Skeletal muscle satellite cell (primary cell): Measurements from ENCODE around the gene GPC5.

Source experiments
- H3K27me3 ChIP-seq: 2 replicates; pipeline ENCODE4 v1.7.0; 2013; ENCODE audit warnings: low read length; ENCODE audit not compliant: control insufficient read depth, insufficient read depth
- H3K36me3 ChIP-seq: 2 replicates; pipeline ENCODE4 v1.7.0; 2013; ENCODE audit warnings: mild to moderate bottlenecking, control low read depth, low read length; ENCODE audit not compliant: insufficient read depth
- H3K4me1 ChIP-seq: 2 replicates; pipeline ENCODE4 v1.7.0; 2013; ENCODE audit warnings: low read length; ENCODE audit not compliant: control insufficient read depth, insufficient read depth
- H3K4me2 ChIP-seq: 2 replicates; pipeline ENCODE4 v1.7.0; 2013; ENCODE audit warnings: mild to moderate bottlenecking, low read length
- H3K4me3 ChIP-seq: 2 replicates; pipeline ENCODE4 v1.7.0; 2013; ENCODE audit warnings: low read length
- H3K9ac ChIP-seq: 2 replicates; pipeline ENCODE4 v1.7.0; 2013; ENCODE audit warnings: mild to moderate bottlenecking, low read depth, low read length, moderate library complexity
- H3K9me3 ChIP-seq: replicated peaks from 2 replicates; pipeline ENCODE4 v1.7.0; 2013; ENCODE audit warnings: mild to moderate bottlenecking, control low read depth, low read length

Gene GPC5

DNA sequence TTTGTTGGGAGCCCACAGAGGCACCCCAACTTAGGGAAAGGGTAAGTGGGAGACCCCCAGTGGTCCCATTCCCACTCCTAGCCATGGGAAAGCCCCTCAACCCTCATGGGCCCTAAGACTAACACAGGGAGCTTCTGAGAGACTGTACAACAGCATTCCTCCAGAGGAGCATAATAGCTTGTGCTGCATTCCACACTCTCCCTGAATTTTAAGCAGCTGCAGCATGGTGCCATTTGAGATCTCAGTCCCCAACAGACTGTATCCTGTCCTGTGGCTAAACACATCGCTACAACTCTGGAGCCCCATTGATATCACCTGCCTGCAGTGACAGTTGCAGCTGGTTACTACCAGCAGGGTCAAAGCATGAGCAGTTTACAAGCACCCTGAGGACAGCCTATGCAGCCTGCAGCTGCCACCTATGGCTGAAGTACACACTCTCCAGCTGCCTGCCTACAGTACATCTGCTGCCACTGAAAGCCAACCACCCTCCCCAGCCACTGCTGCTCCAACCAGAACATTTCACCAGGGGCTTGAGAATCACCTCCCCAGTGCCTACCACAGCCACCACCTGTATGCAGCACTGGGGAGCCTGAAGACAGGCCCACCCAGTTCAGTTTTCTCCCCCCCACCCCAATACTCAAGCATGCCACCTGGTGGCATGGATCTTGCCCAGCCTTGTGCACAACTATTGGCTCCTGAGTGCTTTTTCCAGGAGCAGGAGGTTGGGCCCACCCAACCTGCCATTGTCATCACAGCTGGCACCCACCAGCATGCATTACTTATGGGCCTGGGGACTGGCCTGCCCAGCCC is 557.3 kb downstream of the GPC5 start:
- Histone ChIP-seq H3K4me2 (no peak overlapping the region), H3K36me3 (no peaks in the 10 kb centered on the region)

DNA sequence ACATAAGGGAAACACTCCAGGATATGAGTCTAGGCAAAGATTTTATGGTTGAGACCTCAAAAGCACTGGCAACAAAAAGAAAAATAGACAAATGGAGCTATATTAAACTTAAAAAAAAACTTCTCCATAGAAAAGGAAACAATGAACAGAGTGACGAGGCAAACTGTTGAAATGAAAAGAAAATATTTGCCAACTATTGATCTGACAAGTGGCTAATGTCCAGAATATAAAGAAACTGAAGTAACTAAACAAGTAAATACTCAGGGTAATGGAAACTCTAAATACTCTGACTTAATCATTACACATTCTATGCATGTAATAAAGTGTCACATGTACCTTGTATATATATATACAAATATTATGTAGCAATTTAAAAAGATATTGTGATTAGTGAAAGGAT is 562.5 kb downstream of the GPC5 start:
- H3K4me2 ChIP-seq: no peak overlapping the region
- H3K9me3 ChIP-seq: no peaks in the 10 kb centered on the region
- H3K9ac ChIP-seq: no peak overlapping the region
- no peaks in the 10 kb centered on the region for H3K36me3 ChIP-seq
- H3K27me3 ChIP-seq: no peaks in the 10 kb centered on the region
- no peaks in the 10 kb centered on the region for H3K4me1 ChIP-seq
- H3K4me3 ChIP-seq: no peak overlapping the region

More for the DNA sequence above, 557.3 kb downstream of the GPC5 start:
- no peaks in the 10 kb centered on the region for H3K9me3 ChIP-seq
- no peak overlapping the region for H3K4me3 ChIP-seq
- no peak overlapping the region for H3K9ac ChIP-seq
- no peaks in the 10 kb centered on the region for H3K27me3 ChIP-seq
- H3K4me1 ChIP-seq: no peaks in the 10 kb centered on the region

DNA sequence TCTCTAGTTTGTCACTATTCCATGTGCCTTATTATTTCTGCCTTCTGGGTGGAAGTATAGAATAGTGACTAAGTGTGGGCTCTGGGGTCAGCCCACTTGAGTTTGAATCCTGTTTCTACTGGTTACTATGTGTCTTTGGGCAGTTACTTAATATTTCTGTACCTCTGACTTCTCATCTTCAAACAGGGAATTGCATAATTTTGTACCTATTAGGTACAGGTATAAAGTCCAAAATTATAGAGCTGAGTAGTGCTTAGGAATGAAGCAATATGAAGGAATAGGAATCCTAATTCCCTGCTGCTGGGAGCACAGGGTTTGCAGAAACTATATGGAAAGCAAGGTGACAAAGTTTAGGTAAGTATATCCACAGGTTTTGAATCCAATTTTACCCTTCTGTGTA is 564.5 kb downstream of the GPC5 start:
- Histone ChIP-seq H3K9me3 (no peaks in the 10 kb centered on the region), H3K36me3 (no peaks in the 10 kb centered on the region), H3K4me2 (no peak overlapping the region), H3K4me3 (no peak overlapping the region), H3K4me1 (no peaks in the 10 kb centered on the region), H3K27me3 (no peaks in the 10 kb centered on the region), H3K9ac (no peak overlapping the region)

DNA sequence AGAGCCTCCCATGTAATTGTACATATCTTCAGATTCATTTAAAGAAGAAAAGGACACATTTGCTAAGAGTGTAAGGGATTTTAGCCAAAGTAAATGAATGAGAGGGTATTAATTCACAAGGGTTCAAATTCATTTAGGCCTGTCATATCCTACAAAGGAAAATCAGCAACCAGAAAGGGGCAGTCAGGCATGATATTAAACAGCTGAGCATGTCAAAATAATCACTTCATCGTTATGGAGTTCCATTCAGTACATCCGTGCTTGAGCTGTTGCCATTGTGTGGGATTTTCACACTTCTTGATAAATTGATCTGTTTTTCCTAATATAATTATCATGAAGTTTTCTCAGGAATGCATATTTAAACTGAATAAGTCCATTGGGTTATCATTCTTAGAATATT is 567.1 kb downstream of the GPC5 start:
- H3K27me3 ChIP-seq: no peaks in the 10 kb centered on the region
- H3K9ac ChIP-seq: no peak overlapping the region
- no peak overlapping the region for H3K4me2 ChIP-seq
- H3K4me1 ChIP-seq: no peaks in the 10 kb centered on the region
- no peaks in the 10 kb centered on the region for H3K36me3 ChIP-seq
- H3K4me3 ChIP-seq: no peak overlapping the region
- H3K9me3 ChIP-seq: no peaks in the 10 kb centered on the region

DNA sequence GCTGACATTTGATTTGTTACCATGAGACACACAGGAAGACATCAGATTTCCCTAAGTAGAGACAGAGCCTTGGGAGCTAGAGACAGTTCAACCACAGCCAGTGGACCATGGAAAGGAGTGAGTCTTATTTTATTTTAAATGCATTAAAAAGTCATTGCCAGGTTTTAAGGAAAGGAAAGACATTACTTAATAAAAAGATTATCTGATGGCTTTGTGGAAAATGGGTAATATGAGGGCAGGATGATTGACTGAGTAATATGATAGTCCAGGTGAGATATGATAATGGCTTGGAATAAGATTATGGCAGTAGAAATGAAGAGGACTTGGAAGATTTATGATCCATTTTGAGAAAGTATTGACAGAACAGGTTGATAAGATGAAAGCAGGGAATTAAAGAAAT is 580.1 kb downstream of the GPC5 start:
- no peaks in the 10 kb centered on the region for H3K36me3 ChIP-seq
- H3K9ac ChIP-seq: no peak overlapping the region
- H3K27me3 ChIP-seq: no peaks in the 10 kb centered on the region
- H3K4me3 ChIP-seq: no peak overlapping the region
- no peaks in the 10 kb centered on the region for H3K4me1 ChIP-seq
- H3K9me3 ChIP-seq: no peaks in the 10 kb centered on the region
- no peak overlapping the region for H3K4me2 ChIP-seq

DNA sequence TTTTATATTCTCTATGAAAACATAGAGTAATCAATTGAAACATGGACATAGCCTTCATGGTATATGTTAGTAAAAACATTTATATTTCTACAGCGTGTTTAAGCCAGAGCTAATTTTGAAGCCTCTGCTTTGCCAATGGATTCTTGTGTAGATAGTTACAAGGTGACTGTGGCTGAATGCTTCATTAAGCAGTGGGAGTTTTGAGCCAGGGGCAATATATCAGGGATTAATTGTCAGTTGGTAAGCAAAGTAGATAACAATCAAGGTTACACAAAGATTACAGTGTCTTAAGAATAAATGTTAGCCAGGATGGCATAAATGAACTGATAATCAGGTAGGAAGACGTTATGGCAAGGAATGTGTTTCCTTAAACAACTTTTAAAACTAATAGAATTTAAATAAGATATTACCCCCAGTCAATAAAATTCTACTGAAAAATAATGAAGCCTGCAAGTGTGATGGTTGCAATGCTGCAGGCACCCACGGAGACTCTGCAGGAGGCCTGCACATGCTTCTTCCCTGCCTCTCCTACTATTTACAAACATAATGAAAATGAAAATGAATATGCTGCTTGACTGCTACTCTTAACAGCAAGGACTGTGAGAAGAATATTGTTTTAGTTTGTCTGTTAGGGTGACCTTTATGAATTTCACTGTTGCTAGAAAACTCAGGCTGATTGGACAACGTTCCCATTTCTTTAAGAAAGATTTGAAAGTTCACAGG is 588.5 kb downstream of the GPC5 start:
- no peak overlapping the region for H3K4me3 ChIP-seq
- H3K36me3 ChIP-seq: no peaks in the 10 kb centered on the region
- H3K9ac ChIP-seq: no peak overlapping the region
- H3K4me1 ChIP-seq: no peaks in the 10 kb centered on the region
- H3K27me3 ChIP-seq: no peaks in the 10 kb centered on the region
- H3K4me2 ChIP-seq: no peak overlapping the region
- H3K9me3 ChIP-seq: no peaks in the 10 kb centered on the region

DNA sequence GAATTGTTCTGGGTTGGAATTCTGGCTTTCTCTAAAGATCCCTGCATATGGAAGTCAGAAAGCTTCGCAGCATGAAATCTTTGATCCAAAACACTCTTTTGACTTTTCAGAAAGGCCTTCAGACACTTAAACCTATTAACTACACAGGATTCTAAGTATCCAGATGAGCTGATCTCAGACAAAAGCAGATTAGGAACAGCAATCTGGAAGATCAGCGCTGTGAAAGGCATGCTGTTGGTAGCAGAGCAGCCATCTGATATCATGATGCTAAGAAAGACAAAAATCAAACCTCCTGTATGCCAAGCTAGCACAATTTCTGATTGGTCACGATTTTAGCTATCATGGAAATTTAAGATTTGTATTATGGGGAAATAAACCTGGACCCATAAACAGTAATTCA is 589.9 kb downstream of the GPC5 start:
- Histone ChIP-seq H3K4me1 (no peaks in the 10 kb centered on the region), H3K27me3 (no peaks in the 10 kb centered on the region), H3K36me3 (no peaks in the 10 kb centered on the region), H3K4me2 (no peak overlapping the region), H3K4me3 (no peak overlapping the region), H3K9me3 (no peaks in the 10 kb centered on the region), H3K9ac (no peak overlapping the region)

DNA sequence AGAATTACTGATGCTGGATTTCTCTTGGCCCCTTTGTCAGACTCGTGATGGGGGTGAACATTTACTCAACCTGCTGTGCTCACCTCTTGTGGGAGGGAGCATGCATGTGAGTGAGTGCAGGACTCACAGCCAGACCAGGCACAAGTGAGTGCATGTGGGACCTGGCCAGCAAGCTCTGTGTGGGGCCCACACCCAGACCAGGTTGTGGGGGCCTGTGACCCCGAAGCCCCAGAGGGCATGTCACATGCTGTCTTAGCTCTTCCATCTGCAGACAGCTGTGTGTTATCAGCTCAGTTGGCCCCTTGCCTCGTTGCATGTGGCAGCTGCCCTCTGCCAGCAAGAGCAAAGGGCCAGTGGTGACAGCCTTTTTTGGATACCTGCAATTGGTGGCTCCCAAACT is 614.4 kb downstream of the GPC5 start:
- no peak overlapping the region for H3K9ac ChIP-seq
- H3K4me3 ChIP-seq: no peak overlapping the region
- no peaks in the 10 kb centered on the region for H3K4me1 ChIP-seq
- H3K9me3 ChIP-seq: peaks cover 3% of the 10 kb centered on the region
- no peak overlapping the region for H3K4me2 ChIP-seq
- H3K27me3 ChIP-seq: no peaks in the 10 kb centered on the region
- H3K36me3 ChIP-seq: no peaks in the 10 kb centered on the region

DNA sequence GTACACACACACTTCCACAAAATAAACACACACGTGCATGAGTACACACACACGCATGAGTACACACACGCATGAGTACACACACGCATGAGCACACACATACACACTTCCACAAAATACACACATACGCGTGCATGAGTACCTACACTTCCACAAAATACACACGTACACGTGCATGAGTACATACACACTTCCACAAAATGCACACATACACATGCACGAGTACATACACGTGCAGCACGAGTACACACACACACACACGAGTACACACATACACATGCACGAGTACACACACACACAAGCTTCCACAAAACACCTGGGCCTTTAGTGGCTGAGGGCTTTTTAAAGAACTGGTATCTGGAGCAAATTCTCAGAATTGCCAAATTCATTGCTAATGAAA is 619.3 kb downstream of the GPC5 start:
- Histone ChIP-seq H3K4me3 (no peak overlapping the region), H3K36me3 (no peaks in the 10 kb centered on the region), H3K9ac (no peak overlapping the region), H3K4me1 (no peaks in the 10 kb centered on the region), H3K9me3 (peaks cover 3% of the 10 kb centered on the region), H3K27me3 (no peaks in the 10 kb centered on the region), H3K4me2 (no peak overlapping the region)

DNA sequence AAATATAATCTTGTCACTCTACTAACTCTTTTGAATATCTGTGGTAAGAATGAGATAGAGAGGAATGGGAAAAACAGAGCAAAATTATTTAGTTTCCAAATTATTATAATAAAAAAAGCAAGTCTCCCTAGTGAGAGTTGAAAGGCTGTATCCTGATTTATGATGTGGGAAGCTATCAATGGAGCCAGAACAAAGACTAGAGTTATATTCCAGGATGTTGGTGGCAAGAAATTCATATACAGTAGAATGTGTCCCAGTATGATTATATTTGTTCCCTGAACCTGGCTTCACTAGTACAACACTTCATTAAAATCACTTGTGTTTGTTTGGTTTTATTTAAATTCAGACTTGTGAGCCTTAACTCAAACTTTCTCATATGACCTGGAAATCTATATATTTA is 630.3 kb downstream of the GPC5 start:
- no peak overlapping the region for H3K4me3 ChIP-seq
- no peaks in the 10 kb centered on the region for H3K36me3 ChIP-seq
- H3K4me1 ChIP-seq: no peaks in the 10 kb centered on the region
- no peak overlapping the region for H3K9ac ChIP-seq
- no peak overlapping the region for H3K4me2 ChIP-seq
- no peaks in the 10 kb centered on the region for H3K27me3 ChIP-seq
- H3K9me3 ChIP-seq: no peaks in the 10 kb centered on the region

DNA sequence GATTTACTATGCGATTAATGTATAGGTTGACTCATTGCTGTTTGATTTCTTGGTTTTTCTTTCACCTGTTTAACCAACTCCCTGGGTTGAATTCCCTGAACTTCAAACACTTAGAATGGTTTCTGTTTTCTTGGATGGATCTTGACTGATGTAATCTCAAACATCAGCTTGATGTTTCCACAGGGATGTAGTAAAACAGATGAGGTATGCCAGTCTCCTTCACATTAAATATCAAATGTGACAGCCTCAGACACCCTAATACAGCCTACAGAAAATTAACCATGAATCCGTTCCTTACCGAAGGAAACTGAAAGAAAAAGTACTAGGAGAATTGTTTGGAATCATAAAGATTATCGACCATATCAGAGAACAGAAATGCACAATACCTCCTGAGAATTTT is 631.2 kb downstream of the GPC5 start:
- H3K4me3 ChIP-seq: no peak overlapping the region
- H3K4me1 ChIP-seq: no peaks in the 10 kb centered on the region
- no peaks in the 10 kb centered on the region for H3K27me3 ChIP-seq
- H3K4me2 ChIP-seq: no peak overlapping the region
- no peaks in the 10 kb centered on the region for H3K36me3 ChIP-seq
- no peaks in the 10 kb centered on the region for H3K9me3 ChIP-seq
- H3K9ac ChIP-seq: no peak overlapping the region

DNA sequence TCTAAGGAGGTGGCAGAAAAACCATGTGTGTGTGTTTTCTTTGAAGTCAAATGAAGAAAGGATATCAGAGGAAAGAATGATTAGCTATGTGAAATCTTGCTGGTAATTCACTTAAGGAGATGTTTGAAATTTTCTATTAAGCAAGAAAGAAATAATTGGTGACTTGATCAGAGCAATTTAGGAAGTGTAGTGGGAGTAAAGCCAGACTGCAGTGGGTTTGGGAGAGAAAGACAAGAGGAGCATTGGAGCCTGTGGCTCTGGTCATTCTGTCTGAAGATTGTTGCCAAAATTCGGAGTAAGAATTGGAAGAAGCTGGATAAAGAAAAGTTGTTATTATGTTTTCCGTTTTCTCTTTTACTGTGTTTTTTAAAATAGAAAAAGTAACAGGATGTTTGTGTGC is 640.5 kb downstream of the GPC5 start:
- no peak overlapping the region for H3K4me2 ChIP-seq
- H3K4me1 ChIP-seq: no peaks in the 10 kb centered on the region
- H3K9ac ChIP-seq: no peak overlapping the region
- no peaks in the 10 kb centered on the region for H3K27me3 ChIP-seq
- no peaks in the 10 kb centered on the region for H3K36me3 ChIP-seq
- H3K4me3 ChIP-seq: no peak overlapping the region
- H3K9me3 ChIP-seq: no peaks in the 10 kb centered on the region
